ENCODE measurements around the gene PLCL2. TPM values are rescaled to one million over a fixed set of nuclear protein-coding genes. Genes with fewer than 3 reads are reported as not detected.

Gene PLCL2
- total RNA-seq, 1 experiment from 2014 or later, result 0.92 TPM

DNA sequence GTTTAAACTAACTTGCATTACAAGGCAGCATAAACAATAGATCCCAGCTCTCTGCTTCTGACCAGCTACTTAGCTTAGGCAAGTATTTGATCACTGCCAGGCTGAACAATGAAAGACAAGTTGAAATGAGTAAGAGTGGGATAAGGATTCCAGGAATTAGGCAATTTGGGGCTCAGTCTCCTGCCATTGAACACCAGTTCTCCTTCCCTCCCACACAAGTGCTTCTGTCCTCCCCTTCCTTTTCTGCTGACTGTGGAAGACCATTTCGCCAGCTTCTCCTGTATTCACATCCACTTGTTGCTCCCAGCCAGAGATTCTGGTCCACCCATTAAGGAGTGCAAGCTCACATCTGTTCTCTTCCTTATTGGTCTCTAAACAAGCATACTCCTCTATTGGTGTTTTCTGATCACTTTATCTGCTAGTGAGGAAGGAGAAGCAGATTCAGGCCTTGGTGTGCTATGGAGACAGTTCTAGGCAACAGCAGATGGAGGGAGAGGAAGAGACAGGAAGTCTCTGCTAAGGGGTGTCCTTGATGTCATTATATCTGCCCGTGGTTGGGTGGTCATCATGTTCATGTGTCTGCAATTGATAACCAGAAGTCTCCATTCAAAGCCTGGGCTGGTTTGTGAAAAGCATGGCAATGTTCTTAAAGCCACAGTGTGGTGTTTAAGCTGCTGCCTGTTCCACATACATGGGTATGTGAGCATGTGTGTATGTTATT, 121.5 kb downstream of the PLCL2 start:
- ChIA-PET POLR2A (ENCODE audit: low non-redundant PET) (no interaction called here), CTCF (no interaction called here)
- no peaks in the 10 kb centered on the region for H3K27me3 ChIP-seq (replicated peaks; ENCODE audit: insufficient read depth, low read depth, low read length, poor library complexity)
- BruUV-seq (replicated peaks), result no TSS peak
- no peak overlapping the region for H3K27ac ChIP-seq (ENCODE audit: low read depth, low read length, poor library complexity, severe bottlenecking)
- no peaks in the 10 kb centered on the region for H3K9me3 ChIP-seq (ENCODE audit: low read depth, low read length, poor library complexity, severe bottlenecking)
- no peak for DNase-seq (ENCODE audit: low spot score)
- no peak overlapping the region for H3K4me3 ChIP-seq (ENCODE audit: low read depth, low read length, poor library complexity, severe bottlenecking)
- no peak for TF ChIP-seq EZH2 (IDR thresholded peaks at IDR 0.05; ENCODE audit: borderline replicate concordance, low read depth, low read length, poor library complexity, severe bottlenecking)
- TF ChIP-seq, protein P1, sequence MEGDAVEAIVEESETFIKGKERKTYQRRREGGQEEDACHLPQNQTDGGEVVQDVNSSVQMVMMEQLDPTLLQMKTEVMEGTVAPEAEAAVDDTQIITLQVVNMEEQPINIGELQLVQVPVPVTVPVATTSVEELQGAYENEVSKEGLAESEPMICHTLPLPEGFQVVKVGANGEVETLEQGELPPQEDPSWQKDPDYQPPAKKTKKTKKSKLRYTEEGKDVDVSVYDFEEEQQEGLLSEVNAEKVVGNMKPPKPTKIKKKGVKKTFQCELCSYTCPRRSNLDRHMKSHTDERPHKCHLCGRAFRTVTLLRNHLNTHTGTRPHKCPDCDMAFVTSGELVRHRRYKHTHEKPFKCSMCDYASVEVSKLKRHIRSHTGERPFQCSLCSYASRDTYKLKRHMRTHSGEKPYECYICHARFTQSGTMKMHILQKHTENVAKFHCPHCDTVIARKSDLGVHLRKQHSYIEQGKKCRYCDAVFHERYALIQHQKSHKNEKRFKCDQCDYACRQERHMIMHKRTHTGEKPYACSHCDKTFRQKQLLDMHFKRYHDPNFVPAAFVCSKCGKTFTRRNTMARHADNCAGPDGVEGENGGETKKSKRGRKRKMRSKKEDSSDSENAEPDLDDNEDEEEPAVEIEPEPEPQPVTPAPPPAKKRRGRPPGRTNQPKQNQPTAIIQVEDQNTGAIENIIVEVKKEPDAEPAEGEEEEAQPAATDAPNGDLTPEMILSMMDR (conservative IDR thresholded peaks at IDR 0.05; ENCODE audit: low read depth, low read length), result no peak
- intact Hi-C loops (cut with micrococcal nuclease; ENCODE audit: unreplicated experiment), result no loop called here
- H3K36me3 ChIP-seq (ENCODE audit: insufficient read depth, low read length, poor library complexity, severe bottlenecking), result no peaks in the 10 kb centered on the region
- H3K4me1 ChIP-seq (ENCODE audit: insufficient read depth, low read length, poor library complexity, severe bottlenecking), result no peaks in the 10 kb centered on the region

DNA sequence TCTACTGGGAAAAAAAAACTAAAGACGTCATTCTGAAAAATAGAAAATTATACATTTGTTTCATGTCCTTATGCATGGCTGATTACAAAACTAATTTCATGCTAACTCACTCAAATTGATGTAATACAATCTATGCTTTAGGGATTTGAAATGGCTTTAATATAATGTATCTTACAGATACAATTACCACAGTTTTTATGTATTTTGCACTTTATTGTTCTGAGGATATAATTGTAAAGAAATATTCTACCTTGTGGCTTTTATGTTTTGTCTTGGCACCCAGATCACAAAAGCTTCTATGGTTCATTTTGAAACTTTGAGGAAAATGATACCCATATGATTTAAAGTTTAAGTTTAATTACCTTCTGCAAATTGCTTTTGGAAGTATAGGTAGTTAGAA, 122.5 kb downstream of the PLCL2 start:
- CTCF ChIA-PET, result no interaction called here
- no peaks in the 10 kb centered on the region for H3K36me3 ChIP-seq (ENCODE audit: insufficient read depth, low read length, poor library complexity, severe bottlenecking)
- no peak for DNase-seq (ENCODE audit: low spot score)
- intact Hi-C loops (cut with micrococcal nuclease; ENCODE audit: unreplicated experiment), result no loop called here
- H3K4me1 ChIP-seq (ENCODE audit: insufficient read depth, low read length, poor library complexity, severe bottlenecking), result no peaks in the 10 kb centered on the region
- TF ChIP-seq EZH2 (IDR thresholded peaks at IDR 0.05; ENCODE audit: borderline replicate concordance, low read depth, low read length, poor library complexity, severe bottlenecking), result no peak
- TF ChIP-seq, protein P1 (conservative IDR thresholded peaks at IDR 0.05; ENCODE audit: low read depth, low read length), result no peak
- POLR2A ChIA-PET (ENCODE audit: low non-redundant PET), result no interaction called here
- H3K4me3 ChIP-seq (ENCODE audit: low read depth, low read length, poor library complexity, severe bottlenecking), result no peak overlapping the region
- no TSS peak for BruUV-seq (replicated peaks)
- H3K27me3 ChIP-seq (replicated peaks; ENCODE audit: insufficient read depth, low read depth, low read length, poor library complexity), result no peaks in the 10 kb centered on the region
- no peaks in the 10 kb centered on the region for H3K9me3 ChIP-seq (ENCODE audit: low read depth, low read length, poor library complexity, severe bottlenecking)
- no peak overlapping the region for H3K27ac ChIP-seq (ENCODE audit: low read depth, low read length, poor library complexity, severe bottlenecking)

DNA sequence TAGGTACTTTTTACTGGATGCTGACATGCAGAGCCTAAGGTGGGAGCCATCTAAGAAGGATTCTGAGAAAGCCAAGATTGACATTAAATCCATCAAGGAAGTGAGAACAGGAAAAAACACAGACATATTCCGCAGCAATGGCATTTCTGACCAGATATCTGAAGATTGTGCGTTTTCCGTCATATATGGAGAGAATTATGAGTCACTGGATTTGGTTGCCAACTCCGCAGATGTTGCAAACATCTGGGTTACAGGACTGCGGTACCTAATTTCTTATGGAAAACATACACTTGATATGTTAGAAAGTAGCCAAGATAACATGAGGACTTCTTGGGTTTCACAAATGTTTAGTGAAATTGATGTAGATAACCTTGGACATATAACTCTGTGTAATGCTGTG, 125.1 kb downstream of the PLCL2 start:
- Histone ChIP-seq H3K9me3 (ENCODE audit: low read depth, low read length, poor library complexity, severe bottlenecking) (no peaks in the 10 kb centered on the region), H3K27ac (ENCODE audit: low read depth, low read length, poor library complexity, severe bottlenecking) (no peak overlapping the region), H3K27me3 (replicated peaks; ENCODE audit: insufficient read depth, low read depth, low read length, poor library complexity) (no peaks in the 10 kb centered on the region), H3K4me3 (ENCODE audit: low read depth, low read length, poor library complexity, severe bottlenecking) (no peak overlapping the region), H3K4me1 (ENCODE audit: insufficient read depth, low read length, poor library complexity, severe bottlenecking) (no peaks in the 10 kb centered on the region), H3K36me3 (ENCODE audit: insufficient read depth, low read length, poor library complexity, severe bottlenecking) (no peaks in the 10 kb centered on the region)
- no TSS peak for BruUV-seq (replicated peaks)
- ChIA-PET POLR2A (ENCODE audit: low non-redundant PET) (no interaction called here), CTCF (no interaction called here)
- DNase-seq (ENCODE audit: low spot score), result no peak
- intact Hi-C loops (cut with micrococcal nuclease; ENCODE audit: unreplicated experiment), result no loop called here
- TF ChIP-seq, protein P1 (conservative IDR thresholded peaks at IDR 0.05; ENCODE audit: low read depth, low read length), result no peak
- no peak for TF ChIP-seq EZH2 (IDR thresholded peaks at IDR 0.05; ENCODE audit: borderline replicate concordance, low read depth, low read length, poor library complexity, severe bottlenecking)
